ENCODE results near the gene TNFRSF19.

TNFRSF19 gene

GRCh38 chr13:23608138-23608537 is 37.9 kb downstream of the TNFRSF19 start:
- no peak overlapping the region for H3K4me3 ChIP-seq
- no peaks in the 10 kb centered on the region for H3K36me3 ChIP-seq (ENCODE audit: insufficient read depth, low read length)
- H3K27ac ChIP-seq: no peak overlapping the region
- no peak for DNase-seq (ENCODE audit: low read depth, low spot score)
- H3K9me3 ChIP-seq (ENCODE audit: low read depth, low read length): no peaks in the 10 kb centered on the region
- TF ChIP-seq EZH2 (IDR thresholded peaks at IDR 0.05) (no peak), POLR2AphosphoS5 (IDR thresholded peaks at IDR 0.05; ENCODE audit: borderline replicate concordance, low read depth, low read length) (no peak), FOXP2 (optimal IDR thresholded peaks at IDR 0.05; ENCODE audit: control extremely low read depth, extremely low read length, insufficient read depth) (no peak)
- no peak overlapping the region for H3K9ac ChIP-seq (ENCODE audit: insufficient read length)

GRCh38 chr13:23608701-23609413 is 38.6 kb downstream of the TNFRSF19 start:
- Histone ChIP-seq H3K36me3 (ENCODE audit: insufficient read depth, low read length) (no peaks in the 10 kb centered on the region), H3K4me3 (peak overlapping the region; percentile 72), H3K27ac (peak overlapping the region; percentile 87; the same call in 1 of the 2 replicates), H3K9ac (ENCODE audit: insufficient read length) (no peak overlapping the region), H3K9me3 (ENCODE audit: low read depth, low read length) (no peaks in the 10 kb centered on the region)
- no peak for TF ChIP-seq EZH2 (IDR thresholded peaks at IDR 0.05)
- TF ChIP-seq POLR2AphosphoS5 (IDR thresholded peaks at IDR 0.05; ENCODE audit: borderline replicate concordance, low read depth, low read length): no peak
- no peak for TF ChIP-seq FOXP2 (optimal IDR thresholded peaks at IDR 0.05; ENCODE audit: control extremely low read depth, extremely low read length, insufficient read depth)
- no peak for DNase-seq (ENCODE audit: low read depth, low spot score)

- Histone ChIP-seq H3K27ac (peak overlapping the region; percentile 87), H3K9me3 (ENCODE audit: low read depth, low read length) (no peaks in the 10 kb centered on the region), H3K9ac (ENCODE audit: insufficient read length) (peak overlapping the region; percentile 61), H3K4me3 (peak overlapping the region; percentile 72), H3K36me3 (ENCODE audit: insufficient read depth, low read length) (no peaks in the 10 kb centered on the region)
- no peak for TF ChIP-seq POLR2AphosphoS5 (IDR thresholded peaks at IDR 0.05; ENCODE audit: borderline replicate concordance, low read depth, low read length)
- TF ChIP-seq FOXP2 (optimal IDR thresholded peaks at IDR 0.05; ENCODE audit: control extremely low read depth, extremely low read length, insufficient read depth): peak; percentile 36
- DNase-seq (ENCODE audit: low read depth, low spot score): peak; percentile 53
Observed at GRCh38 chr13:23609414-23609760, 39.2 kb downstream of the TNFRSF19 start.

- Histone ChIP-seq H3K36me3 (ENCODE audit: insufficient read depth, low read length) (no peaks in the 10 kb centered on the region), H3K9me3 (ENCODE audit: low read depth, low read length) (no peaks in the 10 kb centered on the region)
Observed at GRCh38 chr13:23609874-23610576, 39.8 kb downstream of the TNFRSF19 start.

GRCh38 chr13:23610966-23611491 is 40.8 kb downstream of the TNFRSF19 start:
- H3K36me3 ChIP-seq (ENCODE audit: insufficient read depth, low read length): no peaks in the 10 kb centered on the region
- no peak overlapping the region for H3K9ac ChIP-seq (ENCODE audit: insufficient read length)
- H3K9me3 ChIP-seq (ENCODE audit: low read depth, low read length): no peaks in the 10 kb centered on the region
- TF ChIP-seq EZH2 (IDR thresholded peaks at IDR 0.05) (no peak), POLR2AphosphoS5 (IDR thresholded peaks at IDR 0.05; ENCODE audit: borderline replicate concordance, low read depth, low read length) (no peak), FOXP2 (optimal IDR thresholded peaks at IDR 0.05; ENCODE audit: control extremely low read depth, extremely low read length, insufficient read depth) (no peak)
- no peak for DNase-seq (ENCODE audit: low read depth, low spot score)
- no peak overlapping the region for H3K27ac ChIP-seq
- no peak overlapping the region for H3K4me3 ChIP-seq

More at GRCh38 chr13:23609874-23610576, 39.8 kb downstream of the TNFRSF19 start:
- DNase-seq (ENCODE audit: low read depth, low spot score): no peak
- TF ChIP-seq FOXP2 (optimal IDR thresholded peaks at IDR 0.05; ENCODE audit: control extremely low read depth, extremely low read length, insufficient read depth): no peak
- TF ChIP-seq EZH2 (IDR thresholded peaks at IDR 0.05): no peak
- no peak for TF ChIP-seq POLR2AphosphoS5 (IDR thresholded peaks at IDR 0.05; ENCODE audit: borderline replicate concordance, low read depth, low read length)
- H3K4me3 ChIP-seq: peak overlapping the region; percentile 72
- peak overlapping the region; percentile 61 for H3K9ac ChIP-seq (ENCODE audit: insufficient read length)
- H3K27ac ChIP-seq: peak overlapping the region; percentile 87

- H3K4me3 ChIP-seq: no peak overlapping the region
- no peak for DNase-seq (ENCODE audit: low read depth, low spot score)
- no peak for TF ChIP-seq FOXP2 (optimal IDR thresholded peaks at IDR 0.05; ENCODE audit: control extremely low read depth, extremely low read length, insufficient read depth)
- TF ChIP-seq EZH2 (IDR thresholded peaks at IDR 0.05): no peak
- no peak for TF ChIP-seq POLR2AphosphoS5 (IDR thresholded peaks at IDR 0.05; ENCODE audit: borderline replicate concordance, low read depth, low read length)
- no peak overlapping the region for H3K9ac ChIP-seq (ENCODE audit: insufficient read length)
- no peak overlapping the region for H3K27ac ChIP-seq
- no peaks in the 10 kb centered on the region for H3K9me3 ChIP-seq (ENCODE audit: low read depth, low read length)
- no peaks in the 10 kb centered on the region for H3K36me3 ChIP-seq (ENCODE audit: insufficient read depth, low read length)
Observed at GRCh38 chr13:23612182-23612581, 42.0 kb downstream of the TNFRSF19 start.

- Histone ChIP-seq H3K27ac (no peak overlapping the region), H3K9me3 (ENCODE audit: low read depth, low read length) (no peaks in the 10 kb centered on the region), H3K9ac (ENCODE audit: insufficient read length) (no peak overlapping the region), H3K36me3 (ENCODE audit: insufficient read depth, low read length) (no peaks in the 10 kb centered on the region), H3K4me3 (no peak overlapping the region)
- TF ChIP-seq FOXP2 (optimal IDR thresholded peaks at IDR 0.05; ENCODE audit: control extremely low read depth, extremely low read length, insufficient read depth): no peak
- no peak for TF ChIP-seq EZH2 (IDR thresholded peaks at IDR 0.05)
- TF ChIP-seq POLR2AphosphoS5 (IDR thresholded peaks at IDR 0.05; ENCODE audit: borderline replicate concordance, low read depth, low read length): no peak
- no peak for DNase-seq (ENCODE audit: low read depth, low spot score)
Observed at GRCh38 chr13:23612731-23613130, 42.5 kb downstream of the TNFRSF19 start.

GRCh38 chr13:23613596-23613995 is 43.4 kb downstream of the TNFRSF19 start:
- no peak overlapping the region for H3K4me3 ChIP-seq
- TF ChIP-seq EZH2 (IDR thresholded peaks at IDR 0.05) (no peak), FOXP2 (optimal IDR thresholded peaks at IDR 0.05; ENCODE audit: control extremely low read depth, extremely low read length, insufficient read depth) (no peak), POLR2AphosphoS5 (IDR thresholded peaks at IDR 0.05; ENCODE audit: borderline replicate concordance, low read depth, low read length) (no peak)
- H3K27ac ChIP-seq: no peak overlapping the region
- no peak overlapping the region for H3K9ac ChIP-seq (ENCODE audit: insufficient read length)
- no peaks in the 10 kb centered on the region for H3K9me3 ChIP-seq (ENCODE audit: low read depth, low read length)
- no peaks in the 10 kb centered on the region for H3K36me3 ChIP-seq (ENCODE audit: insufficient read depth, low read length)
- no peak for DNase-seq (ENCODE audit: low read depth, low spot score)
